Activated T-helper 9 cell treated with anti-CD3 and anti-CD28 coated beads, Interleukin-2, amount 50 U/mL, for 16 hours (primary cell): ENCODE data around the gene STN1.

ENCODE experiments used
- DNase-seq: peaks from one replicate; pipeline ENCODE4 v3.0.0-alpha.2; 2020; ENCODE audit warnings: low read depth

STN1 gene

GRCh38 chr10:103843045-103843444 lies 74.9 kb downstream of the STN1 start:
- DNase-seq = no peak

DNA sequence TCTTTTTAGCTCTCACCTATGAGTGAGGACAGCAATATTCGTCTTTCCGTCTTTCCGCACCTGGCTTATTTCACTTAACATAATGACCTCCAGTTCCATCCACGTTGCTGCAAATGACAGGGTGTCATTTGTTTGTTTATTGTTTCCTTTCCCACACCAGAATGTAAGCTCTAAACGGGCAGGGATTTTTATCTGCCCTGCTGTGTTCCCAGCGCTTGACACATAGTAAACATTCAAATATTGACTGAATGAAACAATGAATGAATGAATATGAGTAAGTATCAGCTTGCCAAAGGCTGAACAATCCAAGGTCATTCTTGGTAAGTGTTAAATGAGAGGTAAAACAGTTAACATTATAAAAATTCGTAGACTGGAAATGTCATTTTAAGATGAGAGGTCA lies 75.4 kb downstream of the STN1 start:
- DNase-seq = no peak

GRCh38 chr10:103841519-103841918 lies 76.5 kb downstream of the STN1 start:
- no peak for DNase-seq

- no peak for DNase-seq
Observed at GRCh38 chr10:103840740-103841070, 77.3 kb downstream of the STN1 start.

GRCh38 chr10:103839872-103840739 lies 77.9 kb downstream of the STN1 start:
- DNase-seq = no peak

DNA sequence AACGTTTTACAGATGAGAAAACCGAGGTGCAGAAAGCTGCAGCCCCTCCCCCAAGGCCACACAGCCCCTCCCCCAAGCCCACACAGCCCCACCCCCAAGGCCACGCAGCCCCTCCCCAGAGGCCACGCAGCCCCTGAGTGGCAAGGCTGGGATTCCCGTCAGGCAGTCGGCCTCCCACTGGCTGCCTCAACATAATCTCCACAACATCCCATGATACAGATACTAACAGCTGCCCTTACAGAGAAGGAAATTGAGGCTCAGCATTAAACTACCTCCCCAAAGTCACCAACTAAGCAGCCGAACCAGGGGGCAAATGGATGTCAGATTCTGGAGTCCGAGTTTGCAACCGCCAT lies 78.5 kb downstream of the STN1 start:
- DNase-seq = no peak

GRCh38 chr10:103838862-103839518 lies 79.0 kb downstream of the STN1 start:
- no peak for DNase-seq

DNA sequence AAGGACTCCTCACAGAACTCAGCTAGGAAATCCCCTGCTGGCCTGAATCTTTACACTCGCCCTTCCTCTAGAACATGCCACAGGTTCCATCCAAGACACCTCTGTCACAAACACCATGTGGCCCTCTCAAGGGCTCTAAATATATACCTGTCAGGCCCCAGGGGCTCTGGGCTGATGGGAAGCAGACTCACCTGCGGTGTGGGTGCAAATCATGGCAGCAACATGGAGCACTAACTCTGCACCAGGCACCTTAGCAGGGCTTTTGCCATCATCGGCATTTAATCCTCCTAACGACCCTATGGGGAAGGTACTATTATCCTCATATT lies 80.0 kb downstream of the STN1 start:
- DNase-seq = no peak

GRCh38 chr10:103837370-103838069 lies 80.5 kb downstream of the STN1 start:
- no peak for DNase-seq

- DNase-seq = no peak
Observed at GRCh38 chr10:103836861-103837260, 81.1 kb downstream of the STN1 start.

GRCh38 chr10:103836273-103836672 lies 81.7 kb downstream of the STN1 start:
- DNase-seq = no peak

DNA sequence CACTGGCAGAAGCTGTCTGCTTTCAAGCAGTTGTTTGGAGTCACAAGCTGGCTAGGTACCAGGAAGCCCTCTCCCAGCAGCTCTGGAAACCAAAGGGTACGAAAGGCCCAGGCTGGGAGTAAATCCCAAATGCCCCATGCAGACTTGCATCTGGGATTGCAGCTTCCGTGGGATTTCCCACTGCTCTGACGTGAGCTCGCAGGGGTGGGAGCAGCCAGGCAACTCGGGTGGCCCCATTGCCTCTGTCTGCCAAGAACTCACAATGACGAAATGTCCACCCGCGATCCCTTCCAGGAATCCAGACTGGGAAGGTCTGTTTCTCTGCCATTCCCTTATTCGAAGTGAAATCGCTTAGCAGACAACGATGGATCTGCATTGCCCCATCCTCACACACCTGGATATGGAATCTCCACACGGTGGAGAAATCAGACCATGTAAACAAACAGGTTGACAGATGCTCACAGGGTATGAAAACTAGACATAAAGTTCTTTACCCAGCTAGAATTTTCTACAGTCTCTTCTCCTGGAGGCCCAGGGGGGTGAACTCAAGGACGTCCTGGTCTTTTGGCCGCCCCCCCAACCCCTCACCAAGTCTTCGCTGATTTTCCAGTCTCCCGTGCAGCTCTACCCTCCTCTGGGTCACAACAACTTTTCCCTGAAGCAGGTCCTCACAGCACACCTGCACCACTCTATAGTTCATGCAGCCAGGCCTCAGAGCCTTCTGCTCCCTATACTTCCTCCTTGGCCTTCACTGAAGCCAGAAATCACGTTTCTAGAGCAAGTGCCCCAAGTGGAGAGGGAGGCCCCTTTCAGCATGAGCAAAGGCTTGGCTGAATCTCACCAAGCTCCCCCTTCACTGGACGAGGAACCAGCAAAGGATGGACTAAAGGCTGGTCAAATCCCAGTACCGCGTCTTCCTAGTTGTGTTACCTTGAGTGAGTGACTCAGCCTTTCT lies 82.6 kb downstream of the STN1 start:
- no peak for DNase-seq

DNA sequence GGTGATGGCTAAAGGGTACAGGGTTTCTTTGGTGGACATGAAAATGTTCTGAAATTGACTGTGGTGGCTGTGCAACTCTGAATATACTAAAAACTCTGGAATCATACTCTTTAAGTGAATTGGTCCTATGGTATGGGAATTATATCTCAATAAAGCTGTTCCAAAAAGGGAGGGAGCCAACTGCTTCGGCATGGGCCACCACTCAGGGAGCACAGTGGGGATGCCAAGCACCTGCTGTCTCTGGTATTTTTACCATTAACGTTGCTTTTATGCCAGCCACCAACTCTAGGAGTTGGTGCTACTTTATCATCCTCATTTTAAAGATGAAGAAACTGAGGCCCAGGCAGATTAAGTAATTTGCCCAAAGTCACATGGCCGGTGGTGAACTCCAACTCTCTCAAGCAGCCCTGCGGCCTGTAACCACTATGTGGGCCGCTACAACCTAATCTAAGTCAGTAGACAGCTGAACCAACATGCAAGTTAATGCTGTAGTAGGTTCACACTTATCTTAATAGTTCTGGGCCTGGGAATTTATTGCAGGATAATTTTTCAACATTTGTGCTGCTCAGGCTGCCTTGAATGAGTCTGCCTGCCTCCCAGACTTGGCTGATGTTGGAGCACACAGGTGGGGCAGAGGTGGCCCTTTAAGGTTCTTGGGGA lies 83.4 kb downstream of the STN1 start:
- no peak for DNase-seq

DNA sequence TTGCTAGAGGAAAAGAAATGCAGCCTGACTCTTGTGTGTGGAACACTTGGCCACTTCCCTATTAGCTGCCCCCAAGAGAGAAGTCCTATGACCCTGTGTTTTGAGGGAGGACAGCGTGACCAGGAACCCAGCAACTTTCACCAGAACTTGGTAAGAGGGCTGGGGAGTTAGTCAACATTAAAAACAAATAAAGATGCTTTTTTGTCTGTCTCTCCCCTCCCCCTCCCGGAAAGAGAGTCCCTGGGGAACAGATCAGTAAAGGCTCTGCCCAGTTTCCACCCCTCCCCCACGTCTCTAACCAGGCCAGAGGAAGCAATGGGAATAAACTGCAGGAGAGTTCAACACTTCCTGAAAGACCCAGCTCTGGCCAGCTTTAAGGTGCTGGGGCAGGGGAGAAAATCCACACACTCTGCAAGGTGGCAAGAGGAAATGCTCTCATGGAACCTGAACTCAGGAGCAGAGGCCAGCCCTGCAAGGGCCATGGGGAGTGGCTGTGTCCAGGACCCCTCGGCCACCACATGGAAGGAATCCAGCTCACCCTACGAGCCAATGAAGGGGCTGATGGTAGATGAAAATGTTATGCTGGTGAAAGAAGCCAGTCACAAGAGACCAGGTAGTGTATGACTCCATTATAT lies 84.1 kb downstream of the STN1 start:
- DNase-seq = no peak

DNA sequence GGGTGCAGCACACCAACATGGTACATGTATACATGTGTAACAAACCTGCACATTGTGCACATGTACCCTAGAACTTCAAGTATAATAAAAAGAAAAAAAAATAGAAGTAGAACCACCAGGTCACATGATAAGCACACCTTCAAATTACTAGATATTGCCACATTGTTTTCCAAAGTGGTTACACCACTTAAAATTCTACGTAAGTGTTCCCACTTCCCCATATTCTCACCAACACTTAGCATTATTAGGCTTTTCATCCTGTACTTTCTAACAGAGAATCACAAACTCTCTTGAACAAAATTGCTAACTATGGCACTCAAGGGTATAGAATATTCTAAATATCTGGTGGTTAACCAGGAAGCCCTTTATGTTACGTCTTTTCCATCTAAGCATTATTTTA lies 85.2 kb downstream of the STN1 start:
- no peak for DNase-seq
